GM23338 (cell line): ENCODE results near the gene UBE2C. TPM values are rescaled to one million over a fixed set of nuclear protein-coding genes. Genes with fewer than 3 reads are reported as not detected.

ENCODE experiments used
- ATAC-seq: fragments of 200-7000 bp; cut with Tn5 transposase; 3 replicates; pipeline ENCODE4 v1.9.1; 2020
- DNase-seq: peaks from one replicate; pipeline ENCODE4 v3.0.0-alpha.2; 2015; ENCODE audit warnings: low spot score
- H2AFZ ChIP-seq: fragments of 200-600 bp; sonication (generic); 2 replicates; pipeline ENCODE4 v1.8.0; 2016; ENCODE audit warnings: antibody characterized with exemption, mild to moderate bottlenecking, moderate library complexity
- H3F3A ChIP-seq: fragments of 200-600 bp; sonication (generic); replicated peaks from 2 replicates; pipeline ENCODE4 v1.8.0; 2017; ENCODE audit warnings: antibody characterized with exemption, mixed run types, low read depth
- H3K27ac ChIP-seq: fragments of 200-600 bp; sonication (generic); 2 replicates; pipeline ENCODE4 v1.6.1; 2016; ENCODE audit warnings: low read depth
- H3K27me3 ChIP-seq: fragments of 200-600 bp; sonication (generic); 2 replicates; pipeline ENCODE4 v1.8.0; 2016; ENCODE audit warnings: mild to moderate bottlenecking, mixed run types, moderate library complexity; ENCODE audit not compliant: insufficient read depth
- H3K36me3 ChIP-seq: fragments of 200-600 bp; sonication (generic); 2 replicates; pipeline ENCODE4 v1.8.0; 2016; ENCODE audit warnings: mild to moderate bottlenecking; ENCODE audit not compliant: insufficient read depth
- H3K4me1 ChIP-seq: fragments of 200-600 bp; sonication (generic); 2 replicates; pipeline ENCODE4 v1.8.0; 2016; ENCODE audit warnings: mild to moderate bottlenecking, moderate library complexity; ENCODE audit not compliant: insufficient read depth
- H3K4me2 ChIP-seq: fragments of 200-600 bp; sonication (generic); 2 replicates; pipeline ENCODE4 v1.7.1; 2017; ENCODE audit warnings: mixed run types
- H3K4me3 ChIP-seq: fragments of 200-600 bp; sonication (generic); 2 replicates; pipeline ENCODE4 v1.6.1; 2016; ENCODE audit warnings: mixed run types
- H3K79me2 ChIP-seq: fragments of 200-600 bp; sonication (generic); replicated peaks from 2 replicates; pipeline ENCODE4 v1.8.0; 2017; ENCODE audit warnings: mild to moderate bottlenecking; ENCODE audit not compliant: insufficient read depth
- H3K9me2 ChIP-seq: fragments of 200-600 bp; sonication (generic); 2 replicates; pipeline ENCODE4 v1.8.0; 2017; ENCODE audit not compliant: insufficient read depth
- H4K20me1 ChIP-seq: fragments of 200-600 bp; sonication (generic); replicated peaks from 2 replicates; pipeline ENCODE4 v1.8.0; 2017; ENCODE audit warnings: mild to moderate bottlenecking; ENCODE audit not compliant: insufficient read depth
- H3K27ac Mint-ChIP-seq: 2 replicates; pipeline ENCODE4 v1.8.0; 2020; ENCODE audit warnings: inconsistent platforms, mild to moderate bottlenecking, moderate library complexity, mixed read lengths
- H3K27me3 Mint-ChIP-seq: 3 replicates; pipeline ENCODE4 v1.8.0; 2022; ENCODE audit warnings: low read depth, mild to moderate bottlenecking, moderate library complexity, mixed read lengths, inconsistent platforms; ENCODE audit not compliant: insufficient read depth, poor library complexity
- H3K36me3 Mint-ChIP-seq: 3 replicates; pipeline ENCODE4 v1.8.0; 2021; ENCODE audit warnings: low read depth, mild to moderate bottlenecking, inconsistent platforms, moderate library complexity, mixed read lengths
- H3K4me1 Mint-ChIP-seq: 3 replicates; pipeline ENCODE4 v1.8.0; 2020; ENCODE audit warnings: mild to moderate bottlenecking, inconsistent platforms, mixed read lengths
- H3K4me3 Mint-ChIP-seq: 3 replicates; pipeline ENCODE4 v1.8.0; 2021; ENCODE audit warnings: moderate library complexity, mild to moderate bottlenecking, inconsistent platforms, mixed read lengths
- H3K9me3 Mint-ChIP-seq: 3 replicates; pipeline ENCODE4 v1.8.0; 2020; ENCODE audit warnings: moderate library complexity, mild to moderate bottlenecking, inconsistent platforms, mixed read lengths
- CREB1 ChIP-seq: fragments of 250-450 bp; sonication (Bioruptor Pico); IDR thresholded peaks from 2 replicates; pipeline ENCODE4 v1.5.0; 2020; ENCODE audit warnings: low read depth, mild to moderate bottlenecking, moderate library complexity
- CTCF ChIP-seq, 2 experiments: fragments of 200-600 bp in 1 of 2; sonication (generic) in 1 of 2; conservative IDR thresholded peaks; 2 replicates each; pipeline versions ENCODE4 v1.5.1 to v1.6.1; 2016 to 2017; ENCODE audit warnings: antibody characterized with exemption in 2 of 2, low read depth in 2 of 2, mild to moderate bottlenecking in 2 of 2, moderate library complexity in 1 of 2
- ETS1 ChIP-seq: IDR thresholded peaks from 2 replicates; pipeline ENCODE4 v1.6.1; 2016; ENCODE audit warnings: antibody characterized with exemption
- EZH2phosphoT487 ChIP-seq: fragments of 200-600 bp; sonication (generic); IDR thresholded peaks from one replicate; pipeline ENCODE4 v1.8.1; 2018; ENCODE audit warnings: antibody characterized with exemption; ENCODE audit not compliant: unreplicated experiment
- JUNB ChIP-seq: IDR thresholded peaks from one replicate; pipeline ENCODE4 v1.6.1; 2016; ENCODE audit warnings: antibody characterized with exemption; ENCODE audit not compliant: unreplicated experiment
- POLR2AphosphoS5 ChIP-seq: IDR thresholded peaks from 2 replicates; pipeline ENCODE4 v1.6.1; 2016; ENCODE audit warnings: antibody characterized with exemption, low read depth
- REST ChIP-seq: IDR thresholded peaks from one replicate; pipeline ENCODE4 v1.6.1; 2018; ENCODE audit warnings: antibody characterized with exemption; ENCODE audit not compliant: unreplicated experiment
- STAT1 ChIP-seq: IDR thresholded peaks from one replicate; pipeline ENCODE4 v1.6.1; 2016; ENCODE audit warnings: antibody characterized with exemption; ENCODE audit not compliant: unreplicated experiment
- polyA plus RNA-seq: library from polyadenylated mRNA; unstranded; fragments of >200 nt; fragmentation: Nextera tagmentation; extraction: Ambion mirVana; gene quantifications from 2 replicates; pipeline ENCODE4 v1.2.1, GENCODE V29; 2016
- total RNA-seq: library from RNA; depleted of rRNA; stranded (reverse); fragments of >200 nt; shearing (Covaris generic); gene quantifications from 2 replicates; pipeline ENCODE4 v1.2.3, GENCODE V29; 2014

UBE2C gene
- total and polyA plus RNA-seq, 2 experiments from 2014 or later = 247 to 698 TPM

- no peaks in the 10 kb centered on the region for H3K9me2 ChIP-seq
- DNase-seq (no peak), ATAC-seq (no peak)
- peaks cover 28% of the 10 kb centered on the region for H3K36me3 Mint-ChIP-seq
- H2AFZ ChIP-seq = no peak overlapping the region
- H3K27ac Mint-ChIP-seq = no peak overlapping the region
- no peaks in the 10 kb centered on the region for H3K27me3 ChIP-seq
- H3K4me2 ChIP-seq = no peak overlapping the region
- no peaks in the 10 kb centered on the region; the same call in 1 of the 2 replicates for H3K4me1 ChIP-seq
- TF ChIP-seq REST (no peak), STAT1 (no peak), EZH2phosphoT487 (no peak), CREB1 (CRISPR knock-in tag) (no peak), ETS1 (no peak), JUNB (no peak), CTCF (conservative IDR thresholded peaks at IDR 0.05; ENCODE audit: low read depth in 2 of 2) (no peak)
- peaks cover 2% of the 10 kb centered on the region for H4K20me1 ChIP-seq
- H3K27ac ChIP-seq = no peak overlapping the region
- peaks cover 7% of the 10 kb centered on the region for H3K27me3 Mint-ChIP-seq
- H3K36me3 ChIP-seq = peaks cover 16% of the 10 kb centered on the region; the same call in 1 of the 2 replicates
- peaks cover 12% of the 10 kb centered on the region; the same call in 1 of the 2 replicates for H3F3A ChIP-seq
- no peaks in the 10 kb centered on the region for H3K9me3 Mint-ChIP-seq
- no peak overlapping the region for H3K4me3 ChIP-seq
- H3K4me1 Mint-ChIP-seq = no peaks in the 10 kb centered on the region
- no peaks in the 10 kb centered on the region for H3K79me2 ChIP-seq
- no peak overlapping the region; the same call in 2 of the 3 replicates for H3K4me3 Mint-ChIP-seq
Observed at GRCh38 chr20:45842169-45842812, 29.8 kb downstream of the UBE2C start.

GRCh38 chr20:45843506-45843905, 31.1 kb downstream of the UBE2C start:
- peaks cover 7% of the 10 kb centered on the region for H3K27me3 Mint-ChIP-seq
- Histone ChIP-seq H3K27ac (no peak overlapping the region), H3K9me2 (no peaks in the 10 kb centered on the region), H2AFZ (no peak overlapping the region), H3K4me1 (no peaks in the 10 kb centered on the region; the same call in 1 of the 2 replicates), H3K27me3 (no peaks in the 10 kb centered on the region), H3K4me2 (no peak overlapping the region), H3F3A (peaks cover 12% of the 10 kb centered on the region; the same call in 1 of the 2 replicates), H3K36me3 (peaks cover 16% of the 10 kb centered on the region; the same call in 1 of the 2 replicates), H3K4me3 (no peak overlapping the region), H3K79me2 (no peaks in the 10 kb centered on the region), H4K20me1 (no peaks in the 10 kb centered on the region; the same call in none of the 2 replicates)
- peaks cover 28% of the 10 kb centered on the region for H3K36me3 Mint-ChIP-seq
- H3K4me3 Mint-ChIP-seq = no peak overlapping the region
- no peaks in the 10 kb centered on the region for H3K4me1 Mint-ChIP-seq
- H3K27ac Mint-ChIP-seq = no peak overlapping the region
- ATAC-seq = no peak
- no peak for DNase-seq
- H3K9me3 Mint-ChIP-seq = no peaks in the 10 kb centered on the region
- TF ChIP-seq REST = no peak
- no peak for TF ChIP-seq ETS1
- TF ChIP-seq JUNB = no peak
- TF ChIP-seq POLR2AphosphoS5 = no peak
- no peak for TF ChIP-seq EZH2phosphoT487
